GM12878 (cell line): ENCODE measurements around the gene GSC2. TPM values are rescaled to one million over a fixed set of nuclear protein-coding genes. Genes with fewer than 3 reads are reported as not detected.

Source experiments
- ATAC-seq: fragments of 200-7000 bp; cut with Tn5 transposase; 3 replicates; pipeline ENCODE4 v1.9.1; 2020; ENCODE audit warnings: mild to moderate bottlenecking, moderate library complexity
- BruUV-seq: library from RNA; stranded (reverse); fragments of 400-500 nt; replicated peaks from 2 replicates; lab custom pipeline; 2021; lab: Mats Ljungman, UMichigan
- CTCF ChIA-PET: fragments of 300-600 bp; sonication (Branson Sonifier 250); formaldehyde crosslinking; extraction: SDS; loops from one replicate; lab custom pipeline; 2021; ENCODE audit warnings: inconsistent platforms; lab: Yijun Ruan, JAX
- POLR2A ChIA-PET: fragments of 350-600 bp; formaldehyde crosslinking; extraction: SDS; loops from one replicate; lab custom pipeline; 2021; ENCODE audit warnings: inconsistent platforms; lab: Charles Lee
- RAD21 ChIA-PET: fragments of 300-600 bp; sonication (Branson Sonifier 250); formaldehyde crosslinking; loops from one replicate; lab custom pipeline; 2023; ENCODE audit warnings: antibody characterized with exemption; ENCODE audit not compliant: unreplicated experiment; lab: Charles Lee
- SMC1A ChIA-PET: fragments of 300-600 bp; sonication (Branson Sonifier 250); formaldehyde crosslinking; loops from one replicate; lab custom pipeline; 2023; ENCODE audit not compliant: unreplicated experiment, uncharacterized antibody; lab: Charles Lee
- DNase-seq: peaks from one replicate; pipeline ENCODE4 v3.0.0-alpha.2; 2011; ENCODE audit warnings: low read depth, low spot score
- FAIRE-seq: peaks from 3 replicates; lab custom pipeline; 2011; peaks lifted over from hg19 to GRCh38; lab: Jason Lieb, UNC
- H2AFZ ChIP-seq: 2 replicates; pipeline ENCODE4 v1.6.0; 2011; ENCODE audit warnings: low read depth, low read length, control low read depth; ENCODE audit not compliant: control insufficient read depth
- H3K27ac ChIP-seq: 2 replicates; pipeline ENCODE4 v1.5.1; 2011; ENCODE audit warnings: control low read depth; ENCODE audit not compliant: control insufficient read depth, insufficient read depth
- H3K27me3 ChIP-seq, 2 experiments: replicated peaks in 1 of 2; 2 replicates each; pipeline versions ENCODE4 v1.6.0 to v1.6.1; 2011; ENCODE audit warnings: low read length in 1 of 2; ENCODE audit not compliant: control insufficient read depth in 2 of 2, insufficient read depth in 2 of 2
- H3K36me3 ChIP-seq, 2 experiments: 2 replicates each; pipeline ENCODE4 v1.5.1; 2011; ENCODE audit warnings: low read length in 1 of 2; ENCODE audit not compliant: control insufficient read depth in 2 of 2, insufficient read depth in 2 of 2
- H3K4me1 ChIP-seq: 2 replicates; pipeline ENCODE4 v1.6.1; 2011; ENCODE audit warnings: mild to moderate bottlenecking, low read length, moderate library complexity, mixed read lengths; ENCODE audit not compliant: control insufficient read depth, insufficient read depth
- H3K4me2 ChIP-seq: 2 replicates; pipeline ENCODE4 v1.6.0; 2011; ENCODE audit warnings: control low read depth; ENCODE audit not compliant: control insufficient read depth, insufficient read depth
- H3K4me3 ChIP-seq: fragments of 200-600 bp; sonication (generic); 2 replicates; pipeline ENCODE4 v1.5.1; 2016
- H3K79me2 ChIP-seq: 2 replicates; pipeline ENCODE4 v1.6.0; 2011; ENCODE audit warnings: low read length; ENCODE audit not compliant: control insufficient read depth, insufficient read depth
- H3K9ac ChIP-seq: 2 replicates; pipeline ENCODE4 v1.8.0; 2011; ENCODE audit warnings: low read length, control low read depth, mixed read lengths; ENCODE audit not compliant: control insufficient read depth, insufficient read depth
- H3K9me3 ChIP-seq: replicated peaks from 3 replicates; pipeline ENCODE4 v1.5.1; 2011; ENCODE audit warnings: mild to moderate bottlenecking, low read length; ENCODE audit not compliant: control insufficient read depth, insufficient read depth
- H4K20me1 ChIP-seq: 2 replicates; pipeline ENCODE4 v1.6.0; 2011; ENCODE audit not compliant: control insufficient read depth, insufficient read depth
- BCLAF1 ChIP-seq: fragments of 450-650 bp; IDR thresholded peaks from 2 replicates; pipeline ENCODE4 v1.6.1; 2017; ENCODE audit warnings: antibody characterized with exemption, mild to moderate bottlenecking, moderate library complexity
- BMI1 ChIP-seq: fragments of 450-650 bp; IDR thresholded peaks from 2 replicates; pipeline ENCODE4 v1.6.1; 2016; ENCODE audit warnings: mild to moderate bottlenecking, moderate library complexity, borderline replicate concordance
- CBX5 ChIP-seq: sonication (generic); IDR thresholded peaks from 2 replicates; pipeline ENCODE4 v1.6.1; 2016; ENCODE audit warnings: low read depth, moderate library complexity, mild to moderate bottlenecking, inconsistent platforms
- CREM ChIP-seq: IDR thresholded peaks from 2 replicates; pipeline ENCODE4 v1.6.1; 2014; ENCODE audit warnings: antibody characterized with exemption, low read depth
- EED ChIP-seq: sonication (generic); IDR thresholded peaks from 2 replicates; pipeline ENCODE4 v1.6.1; 2016; ENCODE audit warnings: antibody characterized with exemption, low read depth
- HSF1 ChIP-seq: fragments of 150-350 bp; IDR thresholded peaks from 2 replicates; pipeline ENCODE4 v1.6.1; 2014; ENCODE audit warnings: mild to moderate bottlenecking, low read depth, low read length
- NFYB ChIP-seq: IDR thresholded peaks from 2 replicates; pipeline ENCODE4 v1.6.1; 2011; ENCODE audit warnings: low read depth, mild to moderate bottlenecking, low read length, improper control_type of control experiment, moderate library complexity; ENCODE audit not compliant: insufficient read depth
- NR2C1 ChIP-seq: fragments of 450-650 bp; IDR thresholded peaks from 2 replicates; pipeline ENCODE4 v1.6.1; 2017; ENCODE audit warnings: antibody characterized with exemption, mild to moderate bottlenecking, moderate library complexity
- POLR2AphosphoS2 ChIP-seq: IDR thresholded peaks from 2 replicates; pipeline ENCODE4 v1.6.1; 2011; ENCODE audit warnings: low read depth, mild to moderate bottlenecking, low read length, improper control_type of control experiment, moderate library complexity
- POLR2AphosphoS5 ChIP-seq: IDR thresholded peaks from 2 replicates; pipeline ENCODE4 v1.6.1; 2011; ENCODE audit warnings: mild to moderate bottlenecking, low read length, inconsistent platforms
- SMAD1 ChIP-seq: fragments of 450-650 bp; IDR thresholded peaks from 2 replicates; pipeline ENCODE4 v1.6.1; 2018; ENCODE audit warnings: mild to moderate bottlenecking, low read depth; ENCODE audit not compliant: partially characterized antibody
- SP1 ChIP-seq: IDR thresholded peaks from one replicate; pipeline ENCODE4 v1.6.1; 2011; ENCODE audit warnings: low read depth, low read length
- TBL1XR1 ChIP-seq: IDR thresholded peaks from 2 replicates; pipeline ENCODE4 v1.6.1; 2012; ENCODE audit warnings: low read depth, low read length, improper control_type of control experiment
- TCF12 ChIP-seq: IDR thresholded peaks from 2 replicates; pipeline ENCODE4 v1.6.1; 2011; ENCODE audit warnings: low read depth, mild to moderate bottlenecking, low read length
- WRNIP1 ChIP-seq: IDR thresholded peaks from 2 replicates; pipeline ENCODE4 v1.6.1; 2011; ENCODE audit warnings: low read depth, low read length, improper control_type of control experiment, borderline replicate concordance
- ZNF207 ChIP-seq: fragments of 450-650 bp; IDR thresholded peaks from 2 replicates; pipeline ENCODE4 v1.6.1; 2014; ENCODE audit warnings: antibody characterized with exemption, mild to moderate bottlenecking, borderline replicate concordance
- ZNF24 ChIP-seq: fragments of 450-650 bp; IDR thresholded peaks from 2 replicates; pipeline ENCODE4 v1.6.1; 2017; ENCODE audit warnings: antibody characterized with exemption, mild to moderate bottlenecking
- WGBS: methylation state at CpG from one replicate; pipeline ENCODE4 v1.1.6; 2016; ENCODE audit warnings: low lambda C conversion rate; ENCODE audit not compliant: insufficient replicate concordance, insufficient coverage; ENCODE audit errors: missing lambda C conversion rate; 5-methylcytosine and 5-hydroxymethylcytosine counted together
- in situ Hi-C: fragments of 300-500 bp; cut with MboI; formaldehyde crosslinking; loops from 9 replicates; pipeline ENCODE4 v1.14.3; 2018; ENCODE audit warnings: mixed read lengths
- intact Hi-C: fragments of 100-400 bp; cut with micrococcal nuclease; formaldehyde crosslinking; loops from one replicate; pipeline ENCODE4 v1.14.2; 2022; ENCODE audit not compliant: unreplicated experiment
- polyA plus RNA-seq, 11 experiments: library from polyadenylated mRNA; depleted of rRNA in 4 of 11; unstranded in 6 of 11; stranded (reverse) in 5 of 11; fragments of >200 nt; fragmentation: Nextera tagmentation in 4 of 11; fragmentation: Illumina TruSeq in 1 of 11; extraction: Ambion mirVana in 4 of 11; extraction: Trizol in 1 of 11; gene quantifications; 1 replicate in 1 of 11; 2 replicates in 10 of 11; pipeline versions ENCODE4 v1.2.1 to v1.2.3, GENCODE V29; 2011 to 2016; ENCODE audit warnings: inconsistent platforms in 2 of 11, missing spikeins in 2 of 11, low read depth in 1 of 11
- total RNA-seq, 4 experiments: library from RNA; depleted of rRNA in 3 of 4; stranded (reverse); fragments of >200 nt in 3 of 4; fragmentation: Illumina TruSeq in 1 of 4; extraction: Trizol in 1 of 4; gene quantifications; 2 replicates each; pipeline versions ENCODE4 v1.2.1 to v1.2.3, GENCODE V29; 2013 to 2021
- TF ChIP-seq, protein P1 (sequence below): fragments of 450-650 bp; IDR thresholded peaks from 2 replicates; pipeline ENCODE4 v1.6.1; 2017; ENCODE audit warnings: low read depth, mild to moderate bottlenecking, moderate library complexity

GSC2 gene
- total and polyA plus RNA-seq, 10 of the 15 experiments (the other 5 are each of a cell fraction or from before 2014, with no cell fraction given) = not detected

DNA sequence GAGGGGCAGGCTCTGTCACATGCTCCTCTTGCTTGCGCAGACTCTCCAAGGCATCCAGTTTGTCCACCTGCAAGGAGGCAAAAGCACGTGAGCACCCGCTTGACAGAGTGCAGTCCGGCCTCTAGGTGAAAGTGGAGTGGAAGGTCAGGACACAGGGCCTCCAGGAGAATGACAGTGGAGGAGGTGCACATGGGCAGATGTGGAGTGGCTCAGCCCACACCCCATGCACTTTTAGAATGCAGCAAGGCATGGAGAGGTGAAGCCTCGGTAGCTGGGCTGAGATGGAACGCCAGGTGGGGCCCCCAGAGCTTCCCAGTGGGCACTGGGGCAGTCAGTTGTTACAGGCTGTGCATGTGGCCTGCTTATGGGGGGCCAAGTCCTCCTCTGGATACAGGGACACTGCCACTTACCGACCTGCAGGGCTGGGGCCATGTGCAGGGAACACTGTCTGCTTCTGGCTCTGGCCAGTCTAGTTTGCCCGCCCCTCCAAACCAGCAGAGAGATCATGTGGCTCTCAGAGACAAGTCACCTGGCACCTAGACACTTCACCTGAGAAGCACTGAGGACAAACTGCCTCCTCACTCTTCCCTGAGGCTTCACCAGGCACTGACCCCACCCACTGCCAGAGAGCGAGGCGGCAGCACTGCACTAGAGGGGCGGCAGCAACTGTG is 30.8 kb upstream of the GSC2 start:
- Histone ChIP-seq H3K4me3 (no peak overlapping the region), H4K20me1 (no peaks in the 10 kb centered on the region), H3K9me3 (no peaks in the 10 kb centered on the region), H3K79me2 (peaks cover 9% of the 10 kb centered on the region), H3K27me3 (peaks cover 0 to 1% of the 10 kb centered on the region in 2 experiments; a peak in 1 of 4 replicates), H3K4me1 (peaks cover 11% of the 10 kb centered on the region; the same call in 1 of the 2 replicates), H3K4me2 (no peak overlapping the region), H3K27ac (no peak overlapping the region), H2AFZ (no peak overlapping the region), H3K9ac (no peak overlapping the region), H3K36me3 (no peaks in the 10 kb centered on the region)
- ChIA-PET POLR2A (no interaction called here), CTCF (interaction anchor here (1.0 to 3.6 kb wide), 4 partner anchors 293 to 299 kb away, joined by 3 to 36 read pairs (median 16); partner anchors contain the start of gene CDC45), RAD21 (no interaction called here), SMC1A (no interaction called here)
- FAIRE-seq = no peak
- ATAC-seq = no peak
- TF ChIP-seq POLR2AphosphoS5 = no peak
- TF ChIP-seq CBX5 = no peak
- no peak for TF ChIP-seq WRNIP1
- no peak for TF ChIP-seq HSF1
- no peak for TF ChIP-seq ZNF24
- no peak for TF ChIP-seq SP1
- TF ChIP-seq BCLAF1 = no peak
- no peak for TF ChIP-seq TCF12
- TF ChIP-seq EED = no peak
- TF ChIP-seq TBL1XR1 = no peak
- no peak for TF ChIP-seq CREM
- TF ChIP-seq ZNF207 = no peak
- TF ChIP-seq NFYB = no peak
- TF ChIP-seq, protein P1, sequence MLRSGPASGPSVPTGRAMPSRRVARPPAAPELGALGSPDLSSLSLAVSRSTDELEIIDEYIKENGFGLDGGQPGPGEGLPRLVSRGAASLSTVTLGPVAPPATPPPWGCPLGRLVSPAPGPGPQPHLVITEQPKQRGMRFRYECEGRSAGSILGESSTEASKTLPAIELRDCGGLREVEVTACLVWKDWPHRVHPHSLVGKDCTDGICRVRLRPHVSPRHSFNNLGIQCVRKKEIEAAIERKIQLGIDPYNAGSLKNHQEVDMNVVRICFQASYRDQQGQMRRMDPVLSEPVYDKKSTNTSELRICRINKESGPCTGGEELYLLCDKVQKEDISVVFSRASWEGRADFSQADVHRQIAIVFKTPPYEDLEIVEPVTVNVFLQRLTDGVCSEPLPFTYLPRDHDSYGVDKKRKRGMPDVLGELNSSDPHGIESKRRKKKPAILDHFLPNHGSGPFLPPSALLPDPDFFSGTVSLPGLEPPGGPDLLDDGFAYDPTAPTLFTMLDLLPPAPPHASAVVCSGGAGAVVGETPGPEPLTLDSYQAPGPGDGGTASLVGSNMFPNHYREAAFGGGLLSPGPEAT = no peak
- TF ChIP-seq SMAD1 = no peak
- no peak for TF ChIP-seq NR2C1
- TF ChIP-seq BMI1 = no peak
- no peak for TF ChIP-seq POLR2AphosphoS2
- WGBS = 79% methylated on average over 11 of the region's 11 CpGs
- intact Hi-C loops (no loop called here), in situ Hi-C loops (loop anchor here (5.0 kb wide), 1 partner anchor 111 kb away; the partner anchor contains the start of gene CLTCL1)
- DNase-seq = no peak
- no TSS peak for BruUV-seq
